HEK293 (cell line): Measurements from ENCODE around the gene LZTFL1.
"Not testable (repeated sequence)": the region's sequence is repeated elsewhere in the genome, so short reads cannot be mapped to it uniquely, and the experiment has no call there.

ENCODE experiments used
- CTCF ChIA-PET: fragments of 350-600 bp; formaldehyde crosslinking; extraction: SDS; loops from one replicate; lab custom pipeline; 2021; ENCODE audit warnings: antibody characterized with exemption; lab: Yijun Ruan, JAX
- POLR2A ChIA-PET: fragments of 300-600 bp; formaldehyde crosslinking; extraction: SDS; loops from one replicate; lab custom pipeline; 2020; ENCODE audit warnings: antibody characterized with exemption, inconsistent platforms; lab: Yijun Ruan, JAX
- H3K27ac ChIP-seq: fragments of 200-500 bp; sonication (Bioruptor generic); 2 replicates; pipeline ENCODE4 v1.5.1; 2014; ENCODE audit warnings: low read depth, low read length, control low read depth, inconsistent platforms; ENCODE audit errors: extremely low read depth
- H3K36me3 ChIP-seq, 2 experiments: fragments of 200-500 bp in 1 of 2; sonication (Bioruptor generic) in 1 of 2; 1 replicate in 1 of 2; 2 replicates in 1 of 2; pipeline ENCODE4 v1.5.1; 2014 to 2017; ENCODE audit warnings: inconsistent platforms in 2 of 2, low read length in 2 of 2; ENCODE audit not compliant: control insufficient read depth in 2 of 2, insufficient read depth in 1 of 2
- H3K4me1 ChIP-seq: fragments of 200-500 bp; sonication (Bioruptor generic); 2 replicates; pipeline ENCODE4 v1.5.1; 2014; ENCODE audit warnings: mild to moderate bottlenecking, low read length, inconsistent platforms; ENCODE audit not compliant: control insufficient read depth, insufficient read depth
- H3K4me3 ChIP-seq: 2 replicates; pipeline ENCODE4 v1.5.1; 2011; ENCODE audit warnings: low read depth, mild to moderate bottlenecking, control low read depth, low read length, moderate library complexity
- H3K9me3 ChIP-seq: fragments of 200-500 bp; sonication (Bioruptor generic); 2 replicates; pipeline ENCODE4 v1.5.1; 2014; ENCODE audit warnings: low read depth, low read length, inconsistent platforms; ENCODE audit not compliant: control insufficient read depth, insufficient read depth
- CTCF ChIP-seq: fragments of 450-650 bp; formaldehyde crosslinking; IDR thresholded peaks from 2 replicates; pipeline ENCODE4 v1.5.1; 2016; ENCODE audit warnings: missing biosample characterization, missing genetic modification characterization
- INSM2 ChIP-seq: fragments of 450-650 bp; formaldehyde crosslinking; IDR thresholded peaks from 2 replicates; pipeline ENCODE4 v1.5.1; 2016; ENCODE audit warnings: missing biosample characterization, missing genetic modification characterization
- KLF9 ChIP-seq: fragments of 450-650 bp; formaldehyde crosslinking; IDR thresholded peaks from 2 replicates; pipeline ENCODE4 v1.5.1; 2016; ENCODE audit warnings: missing biosample characterization, missing genetic modification characterization, low read depth
- MZF1 ChIP-seq: fragments of 450-650 bp; formaldehyde crosslinking; IDR thresholded peaks from 2 replicates; pipeline ENCODE4 v1.5.1; 2017; ENCODE audit warnings: missing biosample characterization, missing genetic modification characterization, borderline replicate concordance
- PRDM10 ChIP-seq: fragments of 450-650 bp; formaldehyde crosslinking; IDR thresholded peaks from 2 replicates; pipeline ENCODE4 v1.5.1; 2016; ENCODE audit warnings: missing biosample characterization, missing genetic modification characterization
- ZBTB48 ChIP-seq: fragments of 450-650 bp; formaldehyde crosslinking; IDR thresholded peaks from 2 replicates; pipeline ENCODE4 v1.5.1; 2016; ENCODE audit warnings: missing biosample characterization, missing genetic modification characterization
- ZBTB6 ChIP-seq: fragments of 450-650 bp; formaldehyde crosslinking; IDR thresholded peaks from 2 replicates; pipeline ENCODE4 v1.5.1; 2017; ENCODE audit warnings: missing biosample characterization, missing genetic modification characterization
- ZNF121 ChIP-seq: fragments of 450-650 bp; formaldehyde crosslinking; IDR thresholded peaks from 2 replicates; pipeline ENCODE4 v1.5.1; 2016; ENCODE audit warnings: missing biosample characterization, missing genetic modification characterization
- ZNF140 ChIP-seq: fragments of 450-650 bp; formaldehyde crosslinking; IDR thresholded peaks from 2 replicates; pipeline ENCODE4 v1.5.1; 2016; ENCODE audit warnings: missing biosample characterization, missing genetic modification characterization
- ZNF146 ChIP-seq: fragments of 450-650 bp; formaldehyde crosslinking; IDR thresholded peaks from 2 replicates; pipeline ENCODE4 v1.5.1; 2016; ENCODE audit warnings: missing biosample characterization, missing genetic modification characterization
- ZNF16 ChIP-seq: fragments of 450-650 bp; formaldehyde crosslinking; IDR thresholded peaks from 2 replicates; pipeline ENCODE4 v1.5.1; 2016; ENCODE audit warnings: low read depth, missing biosample characterization, missing genetic modification characterization
- ZNF394 ChIP-seq: fragments of 450-650 bp; formaldehyde crosslinking; IDR thresholded peaks from 2 replicates; pipeline ENCODE4 v1.5.1; 2016; ENCODE audit warnings: missing biosample characterization, missing genetic modification characterization, mild to moderate bottlenecking, moderate library complexity, borderline replicate concordance
- ZNF639 ChIP-seq: fragments of 450-650 bp; formaldehyde crosslinking; IDR thresholded peaks from 2 replicates; pipeline ENCODE4 v1.5.1; 2016; ENCODE audit warnings: missing biosample characterization, missing genetic modification characterization
- ZNF677 ChIP-seq: fragments of 450-650 bp; IDR thresholded peaks from 2 replicates; pipeline ENCODE4 v1.5.0; 2018; ENCODE audit warnings: missing biosample characterization, mild to moderate bottlenecking, missing genetic modification characterization, moderate library complexity
- ZNF791 ChIP-seq: fragments of 450-650 bp; formaldehyde crosslinking; IDR thresholded peaks from 2 replicates; pipeline ENCODE4 v1.5.1; 2016; ENCODE audit warnings: missing biosample characterization, missing genetic modification characterization

LZTFL1 gene

GRCh38 chr3:45858809-45859543 is 17.1 kb upstream of the LZTFL1 start:
- H3K4me3 ChIP-seq, result no peak overlapping the region
- ChIA-PET CTCF (no interaction called here), POLR2A (no interaction called here)
- no peaks in the 10 kb centered on the region for H3K9me3 ChIP-seq
- no peaks in the 10 kb centered on the region for H3K36me3 ChIP-seq
- no peaks in the 10 kb centered on the region for H3K4me1 ChIP-seq
- no peak overlapping the region for H3K27ac ChIP-seq
- TF ChIP-seq ZNF394 (tag by site-specific recombination) (no peak), INSM2 (tag by site-specific recombination) (no peak), ZBTB6 (tag by site-specific recombination) (no peak), KLF9 (tag by site-specific recombination) (no peak), CTCF (tag by site-specific recombination) (no peak), ZBTB48 (tag by site-specific recombination) (no peak), ZNF16 (no peak), ZNF140 (tag by site-specific recombination) (no peak), PRDM10 (no peak), MZF1 (tag by site-specific recombination) (no peak), ZNF677 (tag by site-specific recombination) (no peak), ZNF639 (tag by site-specific recombination) (no peak), ZNF121 (tag by site-specific recombination) (no peak), ZNF791 (tag by site-specific recombination) (no peak)
- TF ChIP-seq, all 188 proteins: peak for 0

GRCh38 chr3:45857024-45857423 is 15.1 kb upstream of the LZTFL1 start:
- H3K9me3 ChIP-seq, H3K27ac ChIP-seq, H3K36me3 ChIP-seq, H3K4me3 ChIP-seq, POLR2A ChIA-PET, H3K4me1 ChIP-seq: not testable (repeated sequence)
- CTCF ChIA-PET, result interaction anchor here (0.7 kb wide), 1 partner anchor 73 kb away, joined by 3 read pairs; no protein-coding TSS in a partner anchor
- peak; percentile 40; the same call in 1 of the 2 replicates for TF ChIP-seq ZNF146 (tag by site-specific recombination)

GRCh38 chr3:45856323-45856722 is 14.4 kb upstream of the LZTFL1 start:
- H3K4me1 ChIP-seq, H3K9me3 ChIP-seq, CTCF ChIA-PET, POLR2A ChIA-PET, H3K4me3 ChIP-seq, H3K27ac ChIP-seq, H3K36me3 ChIP-seq: not testable (repeated sequence)
